Activated naive CD8-positive, alpha-beta T cell (primary cell): ENCODE measurements around the gene XYLT1.

ENCODE experiments used
- H3K27ac Mint-ChIP-seq: one replicate; pipeline ENCODE4 v1.8.0; 2021; ENCODE audit warnings: mixed read lengths
- H3K27me3 Mint-ChIP-seq: one replicate; pipeline ENCODE4 v1.8.0; 2021; ENCODE audit warnings: mixed read lengths
- H3K36me3 Mint-ChIP-seq: one replicate; pipeline ENCODE4 v1.8.0; 2021; ENCODE audit warnings: mixed read lengths
- H3K4me1 Mint-ChIP-seq: one replicate; pipeline ENCODE4 v1.8.0; 2021; ENCODE audit warnings: low read depth, mixed read lengths
- H3K4me3 Mint-ChIP-seq: one replicate; pipeline ENCODE4 v1.8.0; 2021; ENCODE audit warnings: mild to moderate bottlenecking, mixed read lengths
- H3K9me3 Mint-ChIP-seq: one replicate; pipeline ENCODE4 v1.8.0; 2021; ENCODE audit warnings: low read depth, mixed read lengths

The XYLT1 gene

GRCh38 chr16:17286443-17286842 is 184.3 kb downstream of the XYLT1 start:
- peaks cover 3% of the 10 kb centered on the region for H3K36me3 Mint-ChIP-seq
- no peaks in the 10 kb centered on the region for H3K27me3 Mint-ChIP-seq

GRCh38 chr16:17283016-17283415 is 187.7 kb downstream of the XYLT1 start:
- H3K36me3 Mint-ChIP-seq, result no peaks in the 10 kb centered on the region
- no peak overlapping the region for H3K27ac Mint-ChIP-seq
- no peaks in the 10 kb centered on the region for H3K9me3 Mint-ChIP-seq
- no peak overlapping the region for H3K4me3 Mint-ChIP-seq
- H3K27me3 Mint-ChIP-seq, result no peaks in the 10 kb centered on the region
- H3K4me1 Mint-ChIP-seq, result peaks cover 20% of the 10 kb centered on the region

More at GRCh38 chr16:17286443-17286842, 184.3 kb downstream of the XYLT1 start:
- peaks cover 7% of the 10 kb centered on the region for H3K4me1 Mint-ChIP-seq
- H3K27ac Mint-ChIP-seq, result no peak overlapping the region
- H3K4me3 Mint-ChIP-seq, result no peak overlapping the region
- no peaks in the 10 kb centered on the region for H3K9me3 Mint-ChIP-seq

GRCh38 chr16:17282247-17282646 is 188.5 kb downstream of the XYLT1 start:
- Mint-ChIP-seq H3K4me3 (no peak overlapping the region), H3K9me3 (no peaks in the 10 kb centered on the region), H3K4me1 (peaks cover 20% of the 10 kb centered on the region), H3K27me3 (no peaks in the 10 kb centered on the region), H3K36me3 (no peaks in the 10 kb centered on the region), H3K27ac (no peak overlapping the region)

GRCh38 chr16:17281052-17281451 is 189.7 kb downstream of the XYLT1 start:
- Mint-ChIP-seq H3K36me3 (peaks cover 5% of the 10 kb centered on the region), H3K4me3 (no peak overlapping the region), H3K4me1 (peaks cover 27% of the 10 kb centered on the region), H3K27ac (no peak overlapping the region), H3K27me3 (no peaks in the 10 kb centered on the region), H3K9me3 (no peaks in the 10 kb centered on the region)

GRCh38 chr16:17278988-17279387 is 191.8 kb downstream of the XYLT1 start:
- Mint-ChIP-seq H3K4me3 (no peak overlapping the region), H3K27ac (no peak overlapping the region), H3K4me1 (peaks cover 38% of the 10 kb centered on the region), H3K27me3 (no peaks in the 10 kb centered on the region), H3K36me3 (peaks cover 5% of the 10 kb centered on the region), H3K9me3 (no peaks in the 10 kb centered on the region)

GRCh38 chr16:17277981-17278381 is 192.8 kb downstream of the XYLT1 start:
- no peaks in the 10 kb centered on the region for H3K9me3 Mint-ChIP-seq
- H3K27ac Mint-ChIP-seq, result no peak overlapping the region
- no peak overlapping the region for H3K4me3 Mint-ChIP-seq
- H3K4me1 Mint-ChIP-seq, result peaks cover 44% of the 10 kb centered on the region
- no peaks in the 10 kb centered on the region for H3K27me3 Mint-ChIP-seq
- peaks cover 5% of the 10 kb centered on the region for H3K36me3 Mint-ChIP-seq

- H3K4me1 Mint-ChIP-seq, result peaks cover 54% of the 10 kb centered on the region
These were observed 194.2 kb downstream of the XYLT1 start for GRCh38 chr16:17276610-17277009.

GRCh38 chr16:17276010-17276530 is 194.7 kb downstream of the XYLT1 start:
- Mint-ChIP-seq H3K9me3 (no peaks in the 10 kb centered on the region), H3K27me3 (no peaks in the 10 kb centered on the region), H3K4me3 (no peak overlapping the region), H3K4me1 (peaks cover 56% of the 10 kb centered on the region), H3K27ac (no peak overlapping the region), H3K36me3 (peaks cover 5% of the 10 kb centered on the region)

More at GRCh38 chr16:17276610-17277009, 194.2 kb downstream of the XYLT1 start:
- H3K27me3 Mint-ChIP-seq, result no peaks in the 10 kb centered on the region
- no peak overlapping the region for H3K27ac Mint-ChIP-seq
- no peak overlapping the region for H3K4me3 Mint-ChIP-seq
- no peaks in the 10 kb centered on the region for H3K9me3 Mint-ChIP-seq
- peaks cover 5% of the 10 kb centered on the region for H3K36me3 Mint-ChIP-seq

GRCh38 chr16:17275076-17276009 is 195.4 kb downstream of the XYLT1 start:
- no peak overlapping the region for H3K4me3 Mint-ChIP-seq
- no peaks in the 10 kb centered on the region for H3K9me3 Mint-ChIP-seq
- H3K27me3 Mint-ChIP-seq, result no peaks in the 10 kb centered on the region
- peaks cover 5% of the 10 kb centered on the region for H3K36me3 Mint-ChIP-seq
- no peak overlapping the region for H3K27ac Mint-ChIP-seq
- peaks cover 59% of the 10 kb centered on the region for H3K4me1 Mint-ChIP-seq

GRCh38 chr16:17273142-17273561 is 197.6 kb downstream of the XYLT1 start:
- H3K4me3 Mint-ChIP-seq, result no peak overlapping the region
- peaks cover 5% of the 10 kb centered on the region for H3K36me3 Mint-ChIP-seq
- no peaks in the 10 kb centered on the region for H3K9me3 Mint-ChIP-seq
- no peaks in the 10 kb centered on the region for H3K27me3 Mint-ChIP-seq
- H3K27ac Mint-ChIP-seq, result no peak overlapping the region
- H3K4me1 Mint-ChIP-seq, result peaks cover 50% of the 10 kb centered on the region

- H3K27me3 Mint-ChIP-seq, result no peaks in the 10 kb centered on the region
- no peaks in the 10 kb centered on the region for H3K9me3 Mint-ChIP-seq
- peaks cover 5% of the 10 kb centered on the region for H3K36me3 Mint-ChIP-seq
- no peak overlapping the region for H3K27ac Mint-ChIP-seq
- H3K4me1 Mint-ChIP-seq, result peaks cover 50% of the 10 kb centered on the region
- no peak overlapping the region for H3K4me3 Mint-ChIP-seq
These were observed 198.0 kb downstream of the XYLT1 start for GRCh38 chr16:17272716-17273115.

GRCh38 chr16:17271687-17272086 is 199.1 kb downstream of the XYLT1 start:
- no peaks in the 10 kb centered on the region for H3K27me3 Mint-ChIP-seq
- H3K36me3 Mint-ChIP-seq, result peaks cover 4% of the 10 kb centered on the region
- H3K9me3 Mint-ChIP-seq, result no peaks in the 10 kb centered on the region
- peaks cover 48% of the 10 kb centered on the region for H3K4me1 Mint-ChIP-seq
- no peak overlapping the region for H3K27ac Mint-ChIP-seq
- H3K4me3 Mint-ChIP-seq, result no peak overlapping the region

- Mint-ChIP-seq H3K9me3 (no peaks in the 10 kb centered on the region), H3K4me1 (peaks cover 41% of the 10 kb centered on the region), H3K36me3 (no peaks in the 10 kb centered on the region), H3K27me3 (no peaks in the 10 kb centered on the region), H3K4me3 (no peak overlapping the region), H3K27ac (no peak overlapping the region)
These were observed 200.1 kb downstream of the XYLT1 start for GRCh38 chr16:17270683-17271109.

- Mint-ChIP-seq H3K27ac (no peak overlapping the region), H3K4me1 (peaks cover 35% of the 10 kb centered on the region), H3K27me3 (no peaks in the 10 kb centered on the region), H3K4me3 (no peak overlapping the region), H3K9me3 (no peaks in the 10 kb centered on the region), H3K36me3 (no peaks in the 10 kb centered on the region)
These were observed 200.6 kb downstream of the XYLT1 start for GRCh38 chr16:17270111-17270510.

- H3K9me3 Mint-ChIP-seq, result no peaks in the 10 kb centered on the region
- H3K4me1 Mint-ChIP-seq, result peaks cover 29% of the 10 kb centered on the region
- no peaks in the 10 kb centered on the region for H3K27me3 Mint-ChIP-seq
- H3K27ac Mint-ChIP-seq, result no peak overlapping the region
- H3K36me3 Mint-ChIP-seq, result no peaks in the 10 kb centered on the region
- no peak overlapping the region for H3K4me3 Mint-ChIP-seq
These were observed 201.3 kb downstream of the XYLT1 start for GRCh38 chr16:17269439-17269838.
